NCI-H460 (cell line): Measurements from ENCODE around the gene TNFRSF8. TPM values are rescaled to one million over a fixed set of nuclear protein-coding genes. Genes with fewer than 3 reads are reported as not detected.
"Not testable (repeated sequence)": the region's sequence is repeated elsewhere in the genome, so short reads cannot be mapped to it uniquely, and the experiment has no call there.

ENCODE experiments used
- DNase-seq: peaks from one replicate; pipeline ENCODE4 v3.0.0-alpha.2; 2016; ENCODE audit warnings: low read depth; ENCODE audit errors: extremely low read depth
- polyA plus RNA-seq: library from polyadenylated mRNA; depleted of rRNA; stranded (reverse); fragments of >200 nt; gene quantifications from 2 replicates; pipeline ENCODE4 v1.2.3, GENCODE V29; 2014; cell fraction: nucleus; rRNA removed
- total RNA-seq: library from RNA; depleted of rRNA; stranded (reverse); fragments of >200 nt; shearing (Covaris generic); gene quantifications from 2 replicates; pipeline ENCODE4 v1.2.3, GENCODE V29; 2014; rRNA removed

The TNFRSF8 gene
- 1.4 and 1.8 TPM in 2 replicates for total RNA-seq
- polyA plus RNA-seq, result 6.9 and 7.4 TPM in 2 replicates

DNA sequence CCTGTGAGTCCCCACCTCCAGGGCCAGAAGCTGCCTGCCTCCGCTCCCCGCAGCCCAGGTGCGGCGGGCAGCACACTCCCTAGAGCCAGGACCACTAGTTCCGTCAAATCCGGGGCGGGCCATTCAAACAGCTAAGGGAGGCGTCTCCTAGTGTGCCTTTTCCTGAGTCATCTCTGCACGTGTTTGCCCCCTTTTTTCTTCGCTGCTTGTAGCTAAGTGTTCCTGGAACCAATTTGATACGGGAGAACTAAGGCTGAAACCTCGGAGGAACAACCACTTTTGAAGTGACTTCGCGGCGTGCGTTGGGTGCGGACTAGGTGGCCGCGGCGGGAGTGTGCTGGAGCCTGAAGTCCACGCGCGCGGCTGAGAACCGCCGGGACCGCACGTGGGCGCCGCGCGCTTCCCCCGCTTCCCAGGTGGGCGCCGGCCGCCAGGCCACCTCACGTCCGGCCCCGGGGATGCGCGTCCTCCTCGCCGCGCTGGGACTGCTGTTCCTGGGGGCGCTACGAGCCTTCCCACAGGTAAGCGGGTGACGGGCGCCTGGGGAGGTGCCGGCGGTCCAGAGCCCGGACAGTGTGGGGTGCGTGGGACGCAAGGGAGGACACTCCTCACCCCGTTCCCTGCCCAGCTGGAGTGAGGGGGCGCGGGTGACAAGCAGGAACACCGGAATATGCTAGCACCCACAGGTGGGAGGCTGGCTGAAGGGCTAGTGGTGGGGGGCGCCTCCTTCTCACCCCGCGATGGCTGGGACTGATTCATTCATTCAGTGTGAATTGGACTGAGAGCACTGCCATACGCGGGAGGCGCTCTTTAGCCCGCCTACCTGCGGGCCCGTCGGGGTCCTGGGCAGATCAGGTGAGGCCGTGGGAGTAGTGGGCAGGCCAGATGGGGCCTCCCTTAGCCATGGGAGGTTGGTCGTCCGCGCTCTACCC lies at the start of gene TNFRSF8:
Gene TNFRSF8, plus strand, starts transcription at position 163 of the 932 bp plus-strand sequence. Its CDS starts 296 bp downstream, at position 459.
- peak; percentile 7 for DNase-seq

DNA sequence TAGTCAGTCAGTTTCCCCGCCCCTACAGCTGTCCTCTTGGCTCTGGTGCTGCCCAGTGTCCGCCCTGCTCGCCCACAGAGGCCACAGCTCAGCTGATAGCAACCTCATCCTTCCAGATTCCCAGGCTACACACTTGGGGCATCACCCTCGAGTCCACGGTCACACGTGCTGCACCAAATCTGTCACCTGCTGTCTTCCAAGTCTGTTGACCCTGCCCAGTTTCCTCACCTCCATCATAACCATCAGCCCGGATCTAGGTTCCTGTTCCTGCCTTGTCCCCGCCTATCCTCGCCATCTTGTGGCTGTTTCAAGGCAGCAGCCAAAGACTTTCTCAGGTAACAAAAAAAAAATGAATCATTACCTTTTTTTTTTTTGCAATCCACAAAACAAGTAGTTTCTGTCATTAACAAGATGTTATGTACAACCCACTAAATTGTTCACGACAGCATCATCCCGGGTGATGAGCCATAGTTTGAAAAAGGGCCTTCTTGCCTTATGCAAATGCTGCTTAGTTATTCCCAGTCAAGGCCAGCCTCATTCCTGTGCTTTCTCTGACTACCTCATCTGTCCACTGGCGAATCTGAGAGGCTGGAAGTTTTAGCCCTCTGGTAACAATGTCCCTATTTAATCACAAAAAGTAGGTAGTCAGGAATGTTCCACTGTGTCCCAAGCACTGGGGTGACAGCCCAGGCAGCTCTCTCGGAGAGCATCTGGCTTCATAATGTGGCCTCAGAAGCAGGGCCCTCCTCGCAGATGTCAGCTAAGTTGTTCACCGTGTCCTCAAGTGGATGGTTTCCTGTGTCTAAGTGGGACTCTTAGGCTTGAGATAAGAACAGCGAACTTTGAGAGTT lies 48.7 kb upstream of the TNFRSF8 start:
- no peak for DNase-seq

DNA sequence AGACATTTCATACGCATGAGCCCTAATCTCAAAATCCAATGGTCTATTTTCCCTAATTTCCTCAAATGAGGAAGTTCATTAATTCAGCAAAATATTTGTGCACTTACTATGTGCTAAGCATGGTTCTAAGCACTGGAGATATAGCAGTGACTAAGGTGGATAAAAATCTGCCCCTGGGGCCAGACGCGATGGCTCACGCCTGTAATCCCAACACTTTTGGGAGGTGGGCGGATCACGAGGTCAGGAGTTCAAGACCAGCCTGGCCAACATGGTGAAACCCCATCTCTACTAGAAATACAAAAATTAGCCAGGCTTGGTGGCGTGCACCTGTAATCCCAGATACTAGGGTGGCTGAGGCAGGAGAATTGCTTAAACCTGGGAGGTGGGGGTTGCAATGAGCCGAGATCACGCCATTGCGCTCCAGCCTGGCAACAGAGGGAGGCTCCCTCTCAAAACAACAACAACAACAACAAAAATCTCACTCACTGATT lies 48.1 kb upstream of the TNFRSF8 start:
- no peak for DNase-seq

DNA sequence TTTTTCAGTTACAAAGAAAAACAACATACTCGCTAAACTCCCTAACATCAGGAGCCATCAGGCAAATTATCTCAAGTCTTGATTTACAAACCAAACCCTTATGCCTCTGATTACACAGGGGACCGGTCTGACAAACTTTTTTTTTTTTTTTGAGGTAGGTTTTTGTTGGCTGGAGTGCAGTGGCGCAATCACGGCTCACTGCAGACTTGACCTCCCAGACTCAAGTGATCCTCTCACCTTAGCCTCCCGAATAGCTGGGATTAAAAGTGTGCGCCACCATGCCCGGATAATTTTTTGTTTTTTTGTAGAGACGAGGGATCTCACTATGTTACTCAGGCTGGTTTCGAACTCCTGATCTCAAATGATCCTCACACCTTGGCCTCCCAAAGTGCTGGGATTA lies 47.6 kb upstream of the TNFRSF8 start:
- DNase-seq, result no peak

DNA sequence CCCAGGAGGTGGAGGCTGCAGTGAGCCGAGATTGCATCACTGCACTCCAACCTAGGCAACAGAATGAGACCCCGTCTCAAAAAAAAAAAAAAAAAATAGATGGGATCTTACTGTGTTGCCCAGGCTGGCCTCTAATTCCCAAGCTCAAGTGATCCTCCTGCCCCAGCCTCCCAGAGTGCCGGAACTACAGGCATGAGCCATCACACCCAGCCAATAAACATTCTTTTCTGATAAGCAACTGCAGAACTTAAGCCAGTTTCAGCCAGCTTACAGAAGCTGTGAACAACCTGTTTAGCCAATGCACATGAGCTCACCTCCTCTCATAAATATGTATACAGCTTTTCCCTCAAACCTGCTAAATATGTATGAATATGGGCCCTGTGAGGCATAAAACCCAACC lies 46.9 kb upstream of the TNFRSF8 start:
- no peak for DNase-seq

DNA sequence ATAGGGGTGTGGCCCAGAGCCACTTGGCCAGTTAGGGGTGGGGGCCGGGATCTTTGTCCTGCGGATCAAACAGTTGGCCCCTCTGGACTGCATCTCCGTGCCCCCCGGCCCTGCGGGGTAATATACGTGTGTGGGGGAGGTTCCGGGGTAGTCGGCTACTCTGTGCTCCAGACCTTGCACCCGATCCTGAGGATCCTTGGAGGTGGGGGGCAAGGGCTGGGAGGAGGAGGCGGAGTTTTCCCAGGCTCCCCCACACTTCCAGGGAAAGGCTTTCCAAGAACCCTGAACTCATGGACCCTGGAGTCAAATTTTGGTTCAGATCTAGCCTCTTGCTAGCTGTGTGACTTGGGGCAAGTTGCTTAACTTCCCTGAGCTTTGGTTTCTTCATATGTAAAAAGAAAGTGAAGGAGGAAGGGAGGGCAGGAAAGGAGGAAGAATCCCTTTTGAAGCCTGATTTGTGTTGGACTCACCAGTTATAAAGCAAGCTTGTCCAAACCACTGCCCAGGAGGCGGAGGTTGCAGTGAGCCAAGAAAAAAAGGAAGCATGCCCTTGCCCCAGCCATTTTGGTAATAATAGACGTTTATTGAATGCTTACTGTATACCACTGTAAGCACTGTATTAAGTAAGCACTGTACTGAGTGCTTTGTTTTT lies 43.1 kb upstream of the TNFRSF8 start:
- no peak for DNase-seq

DNA sequence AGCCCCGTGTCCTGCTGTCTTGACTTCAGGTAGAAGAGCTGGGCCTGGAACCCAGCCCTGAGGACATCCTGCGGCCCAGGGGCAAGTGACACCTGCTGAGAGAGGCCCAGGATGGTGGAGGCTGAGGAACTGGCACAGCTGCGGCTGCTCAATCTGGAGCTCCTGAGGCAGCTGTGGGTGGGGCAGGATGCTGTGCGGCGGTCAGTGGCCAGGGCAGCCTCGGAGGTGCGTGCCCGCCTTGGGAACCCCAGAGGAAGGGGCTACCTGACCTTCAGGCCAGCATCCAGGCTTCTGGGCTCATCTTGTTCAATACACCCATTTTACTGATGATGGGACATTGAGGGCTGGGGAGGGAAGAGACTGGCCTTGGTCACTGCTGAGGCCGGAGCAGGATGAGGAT lies 41.5 kb upstream of the TNFRSF8 start:
- DNase-seq, result no peak

DNA sequence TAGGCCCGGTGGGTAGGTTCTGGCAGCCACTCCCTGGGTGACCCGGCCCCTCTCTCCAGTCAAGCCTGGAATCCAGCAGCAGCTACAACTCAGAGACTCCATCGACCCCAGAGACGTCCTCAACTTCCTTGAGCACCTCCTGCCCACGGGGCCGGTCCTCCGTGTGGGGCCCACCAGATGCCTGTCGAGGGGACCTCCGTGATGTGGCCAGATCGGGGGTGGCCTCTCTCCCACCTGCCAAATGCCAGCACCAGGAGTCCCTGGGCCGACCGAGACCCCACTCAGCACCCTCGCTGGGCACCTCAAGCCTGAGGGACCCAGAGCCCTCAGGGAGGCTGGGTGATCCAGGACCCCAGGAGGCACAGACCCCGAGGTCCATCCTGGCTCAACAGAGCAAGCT lies 41.1 kb upstream of the TNFRSF8 start:
- DNase-seq, result no peak

DNA sequence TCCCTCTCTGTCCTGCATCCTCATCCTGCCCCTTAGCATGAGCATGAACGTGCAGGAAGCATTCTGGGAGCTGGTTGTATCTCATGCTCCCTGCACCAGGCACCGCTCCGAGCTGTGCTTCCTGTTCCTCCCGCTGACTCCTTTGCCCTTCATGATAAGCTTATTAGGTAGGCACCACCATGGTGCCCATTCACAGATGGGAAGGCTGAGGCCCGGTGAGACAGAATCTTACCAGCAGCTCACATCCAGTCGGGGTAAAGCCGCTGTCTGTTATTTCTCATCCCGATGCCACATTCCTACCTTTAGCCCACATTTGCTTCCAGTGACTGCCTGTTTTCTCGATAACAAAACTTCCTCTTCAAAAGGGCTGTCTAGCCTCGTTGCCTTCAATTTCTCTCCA lies 36.5 kb upstream of the TNFRSF8 start:
- no peak for DNase-seq

DNA sequence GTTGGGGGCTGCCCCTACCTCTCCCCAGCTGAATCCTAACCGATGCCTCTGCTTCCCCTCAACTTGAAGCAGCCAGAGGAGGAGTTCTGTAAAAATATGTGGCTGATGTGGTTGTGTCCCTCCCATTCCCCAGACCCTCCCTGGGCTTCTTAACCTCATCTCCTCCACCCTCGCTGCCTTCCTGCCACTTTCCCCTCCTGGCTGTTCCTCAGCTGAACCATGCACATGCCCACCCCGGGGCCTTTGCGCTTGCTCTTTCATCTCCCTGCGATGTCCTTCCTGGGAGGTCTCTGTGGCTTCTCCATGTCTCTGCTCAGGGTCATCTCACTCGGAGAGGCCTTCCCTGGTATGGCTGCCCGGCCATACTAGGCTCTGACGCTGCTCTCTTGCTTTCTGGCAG lies 34.9 kb upstream of the TNFRSF8 start:
- no peak for DNase-seq

DNA sequence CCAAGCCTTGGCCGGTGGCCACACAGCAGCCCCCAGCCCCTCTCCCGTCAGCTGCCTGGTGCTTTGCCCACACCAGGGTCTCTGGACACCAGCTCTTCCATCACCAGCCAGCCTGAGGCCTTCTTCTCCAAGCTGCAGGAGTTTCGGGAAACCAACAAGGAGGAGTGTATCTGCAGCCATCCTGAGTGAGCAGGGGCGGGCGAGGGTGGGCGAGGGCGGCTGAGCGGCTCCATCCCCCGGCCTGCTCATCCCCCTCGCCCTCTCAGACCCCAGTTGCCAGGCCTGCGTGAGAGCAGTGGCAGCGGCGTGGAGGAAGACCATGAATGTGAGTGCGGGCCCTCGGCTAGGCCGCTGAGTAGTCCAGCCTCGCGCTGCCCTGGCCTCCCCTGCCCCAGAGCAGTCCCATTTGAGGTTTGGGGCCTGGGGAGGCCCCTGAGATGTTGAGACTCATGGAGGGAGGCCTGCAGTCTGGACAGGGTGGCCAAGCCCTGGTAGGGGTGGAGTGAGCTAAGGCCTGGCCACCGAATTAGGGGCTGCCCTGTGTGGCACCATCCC lies 34.1 kb upstream of the TNFRSF8 start:
- no peak for DNase-seq

DNA sequence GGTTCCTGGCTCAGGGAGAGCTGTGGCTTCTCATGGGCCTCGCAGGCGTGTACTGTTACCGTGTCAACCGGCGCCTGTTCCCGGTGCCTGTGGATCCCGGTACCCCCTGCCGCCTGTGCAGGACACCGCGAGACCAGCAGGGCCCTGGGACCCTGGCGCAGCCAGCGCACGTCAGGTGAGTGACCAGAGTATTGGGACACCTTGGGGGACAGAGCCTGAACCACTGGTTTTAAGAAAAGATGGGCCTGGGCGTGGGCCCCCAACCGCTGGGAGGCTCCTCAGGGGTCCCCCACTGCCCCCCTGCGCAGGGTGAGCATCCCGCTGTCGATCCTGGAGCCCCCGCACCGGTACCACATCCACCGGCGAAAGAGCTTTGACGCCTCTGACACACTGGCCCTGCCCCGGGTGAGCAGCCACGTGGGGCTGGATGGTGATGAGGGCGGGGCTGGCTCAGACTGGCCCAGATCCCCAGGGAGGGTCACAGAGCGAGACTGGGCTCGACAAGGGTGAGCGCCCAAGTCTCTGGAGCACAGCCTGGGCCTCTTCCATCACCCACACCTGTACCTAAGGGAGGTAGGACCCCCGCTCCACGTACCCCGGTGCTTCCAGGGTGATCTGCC lies 33.3 kb upstream of the TNFRSF8 start:
- DNase-seq, result no peak

DNA sequence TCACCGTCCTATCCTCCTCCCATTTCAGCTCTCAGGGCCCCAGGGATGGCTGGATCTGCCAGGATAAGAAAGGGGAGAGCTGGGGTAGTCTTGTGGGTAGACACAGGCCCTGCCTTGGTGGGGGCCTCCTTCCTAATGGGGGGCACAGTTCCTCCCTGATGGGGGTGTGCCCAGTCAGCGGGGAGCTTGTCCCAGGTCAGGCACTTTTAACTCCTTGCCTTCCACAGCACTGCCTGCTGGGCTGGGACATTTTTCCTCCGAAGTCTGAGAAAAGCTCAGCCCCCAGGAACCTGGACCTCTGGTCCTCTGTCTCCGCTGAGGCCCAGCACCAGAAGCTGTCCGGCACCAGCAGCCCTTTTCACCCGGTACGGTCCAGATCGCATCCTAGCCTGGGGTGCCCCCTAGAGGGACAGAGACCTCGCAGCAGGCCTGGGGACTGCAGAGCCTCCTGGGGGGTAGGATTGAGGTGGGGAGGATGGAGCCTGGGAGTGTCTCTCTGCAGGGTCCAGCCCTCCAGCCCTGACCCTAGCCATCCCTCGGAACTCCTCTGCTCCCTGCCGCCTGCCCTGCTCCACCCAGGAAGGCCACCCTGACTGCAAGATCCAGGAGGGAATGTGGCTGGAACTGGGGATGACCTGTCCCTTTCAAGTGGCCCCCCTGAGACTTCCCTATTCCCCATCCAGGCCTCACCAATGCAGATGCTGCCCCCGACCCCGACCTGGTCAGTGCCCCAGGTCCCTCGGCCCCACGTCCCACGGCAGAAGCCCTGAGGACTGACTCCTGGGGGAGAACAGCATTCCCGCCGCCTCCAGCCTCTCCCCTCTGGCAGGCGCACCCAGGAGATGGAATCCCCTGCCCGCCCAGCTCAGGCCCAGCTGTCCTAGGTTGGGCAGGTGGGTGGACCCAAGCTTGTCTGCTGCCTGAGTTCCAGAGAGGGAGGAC lies 31.8 kb upstream of the TNFRSF8 start:
- peak; percentile 11 for DNase-seq

DNA sequence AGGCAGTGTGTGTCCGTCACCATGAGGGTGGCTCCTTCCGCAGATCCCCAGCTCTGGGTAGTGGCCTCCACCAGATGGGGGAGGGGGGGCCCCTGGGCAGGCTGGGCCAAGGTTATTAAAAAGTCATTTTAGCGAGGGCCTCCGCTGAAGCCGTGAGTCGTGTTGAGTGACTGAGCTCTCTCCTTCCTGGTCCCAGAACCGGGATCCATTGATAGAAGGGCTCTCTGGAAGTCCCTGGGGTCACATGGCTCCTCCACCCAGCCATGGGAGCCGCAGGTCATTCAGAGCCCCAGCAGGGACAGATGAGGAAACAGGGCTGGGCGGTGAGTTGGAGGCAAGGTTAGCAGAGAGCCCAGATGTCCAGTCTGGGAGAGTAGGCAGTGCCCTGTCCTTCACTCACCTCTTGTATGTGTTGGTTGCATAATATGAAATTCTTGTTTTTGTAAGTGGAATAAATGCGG lies 30.9 kb upstream of the TNFRSF8 start:
- DNase-seq, result no peak

DNA sequence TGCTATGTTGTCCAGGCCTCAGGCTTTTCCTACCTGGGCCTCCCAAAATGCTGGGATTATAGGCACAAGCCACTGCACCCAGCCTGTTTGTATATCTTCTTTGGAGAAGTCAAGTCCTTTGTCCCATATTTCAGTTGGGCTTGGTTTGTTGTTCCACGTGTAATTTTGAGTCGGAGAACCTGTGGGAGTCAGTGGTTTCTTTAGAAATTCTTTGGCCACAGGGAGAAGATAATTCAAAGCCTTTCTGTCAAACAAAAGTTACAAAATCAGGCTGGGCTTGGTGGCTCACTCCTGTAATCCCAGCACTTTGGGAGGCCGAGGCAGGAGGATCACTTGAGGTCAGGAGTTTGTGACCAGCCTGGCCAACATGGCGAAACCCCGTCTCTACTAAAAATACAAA lies 29.7 kb upstream of the TNFRSF8 start:
- not testable (repeated sequence) for DNase-seq

DNA sequence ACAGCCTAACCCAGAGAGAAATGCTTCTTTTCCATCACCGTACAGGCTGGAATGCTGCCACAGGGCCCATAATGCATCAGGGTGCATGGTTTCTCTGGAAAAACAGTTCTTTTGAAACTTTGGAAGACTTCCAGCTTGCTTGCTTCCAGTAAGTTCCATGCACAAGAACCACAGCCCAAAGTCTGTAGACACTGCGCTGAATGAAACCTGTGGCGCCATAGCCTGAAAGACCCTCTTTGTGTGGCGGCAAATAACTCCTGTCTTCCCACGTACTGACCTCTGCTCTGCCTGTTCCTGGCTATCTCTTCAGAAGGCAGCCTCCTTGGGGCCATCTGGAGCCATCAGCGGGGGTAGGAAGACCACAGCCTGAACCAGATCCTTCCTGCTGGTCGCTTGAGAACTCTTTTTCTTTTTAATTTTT lies 28.7 kb upstream of the TNFRSF8 start:
- DNase-seq, result no peak

DNA sequence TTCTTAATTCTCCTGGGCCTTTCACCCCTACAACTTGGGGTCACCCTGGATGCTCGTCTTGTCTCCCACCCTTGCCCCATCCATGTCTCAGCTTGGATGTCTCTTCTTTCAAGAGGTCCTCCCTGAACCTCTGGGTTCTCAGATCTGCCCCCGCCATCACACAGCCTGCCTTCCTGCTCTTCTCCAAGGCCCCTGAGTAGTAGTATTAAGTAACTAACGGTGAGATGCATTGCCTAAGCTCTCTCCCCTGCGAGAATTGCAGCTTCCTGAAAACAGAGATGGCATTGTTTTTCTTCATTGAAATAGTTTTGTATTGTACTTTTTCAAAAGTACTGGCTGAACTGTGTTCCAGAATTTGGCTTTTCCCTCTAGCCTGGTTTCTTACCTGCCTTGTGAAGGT lies 27.8 kb upstream of the TNFRSF8 start:
- no peak for DNase-seq

DNA sequence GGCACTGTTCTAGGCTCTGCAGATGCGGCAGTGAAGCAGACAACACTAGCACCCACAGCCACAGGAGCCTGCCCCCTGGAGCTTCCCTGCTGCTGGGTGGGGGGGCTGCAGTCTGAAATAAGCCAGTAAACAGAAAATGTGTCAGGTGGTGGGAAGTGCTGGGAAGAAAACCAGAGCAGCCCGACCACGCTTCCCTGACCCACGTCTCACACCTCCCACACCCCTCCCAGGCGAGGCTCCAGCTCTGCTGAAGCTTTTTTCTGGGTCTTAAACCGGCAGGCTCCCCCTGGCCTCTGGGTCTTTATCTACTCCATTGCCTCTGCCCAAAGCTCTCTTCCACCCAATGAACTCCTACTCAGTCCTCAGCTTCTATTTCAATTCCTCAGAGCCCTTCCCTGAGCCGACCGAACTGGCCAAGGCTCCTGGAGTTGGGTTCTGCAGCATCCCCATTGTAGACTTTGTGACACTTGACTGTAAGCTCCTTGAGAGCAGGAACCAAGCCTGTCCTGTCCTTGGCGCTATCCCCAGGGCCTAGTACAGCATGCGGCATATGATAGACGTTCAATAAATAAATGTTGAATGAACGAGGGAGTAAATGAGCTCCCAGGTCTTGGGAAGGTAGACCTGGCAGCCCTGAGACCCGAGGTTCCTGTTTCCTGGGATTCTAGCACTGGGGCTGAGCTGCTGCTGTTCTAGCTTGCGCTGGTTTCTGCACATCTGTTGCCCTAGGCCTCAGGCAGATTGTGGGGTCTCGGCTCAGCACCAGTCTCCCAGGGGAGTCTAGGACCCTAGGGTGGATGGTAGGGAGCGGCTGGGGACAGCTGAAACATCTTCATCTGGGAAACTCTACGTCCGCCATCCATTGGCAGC lies 25.4 kb upstream of the TNFRSF8 start:
- DNase-seq, result no peak
